Caco-2 (cell line): ENCODE results near the gene LUC7L3. TPM values are rescaled to one million over a fixed set of nuclear protein-coding genes. Genes with fewer than 3 reads are reported as not detected.
"Not testable (repeated sequence)": the region's sequence is repeated elsewhere in the genome, so short reads cannot be mapped to it uniquely, and the experiment has no call there.

Experiments used
- BruUV-seq: library from RNA; stranded (reverse); fragments of 400-500 nt; replicated peaks from 2 replicates; lab custom pipeline; 2021; lab: Mats Ljungman, UMichigan
- CTCF ChIA-PET: fragments of 300-600 bp; sonication (Branson Sonifier 250); formaldehyde crosslinking; loops from one replicate; lab custom pipeline; 2022; ENCODE audit warnings: antibody characterized with exemption; lab: Charles Lee
- POLR2A ChIA-PET: fragments of 300-600 bp; sonication (Branson Sonifier 250); formaldehyde crosslinking; loops from one replicate; lab custom pipeline; 2022; ENCODE audit warnings: antibody characterized with exemption; lab: Charles Lee
- DNase-seq, 2 experiments: peaks; one replicate each; pipeline versions ENCODE4 v3.0.0 to v3.0.0-alpha.2; 2020 to 2022
- H3K27me3 ChIP-seq: replicated peaks from 2 replicates; pipeline ENCODE4 v1.6.0; 2011; ENCODE audit warnings: low read length; ENCODE audit not compliant: control insufficient read depth, insufficient read depth
- H3K36me3 ChIP-seq: 2 replicates; pipeline ENCODE4 v1.5.1; 2011; ENCODE audit warnings: low read length; ENCODE audit not compliant: control insufficient read depth, insufficient read depth
- H3K4me1 ChIP-seq: fragments of 250-450 bp; sonication (Bioruptor Pico); 2 replicates; pipeline ENCODE4 v1.5.1; 2020; ENCODE audit warnings: mild to moderate bottlenecking
- H3K4me3 ChIP-seq: 2 replicates; pipeline ENCODE4 v1.5.1; 2011; ENCODE audit warnings: low read depth, mild to moderate bottlenecking, control low read depth, low read length
- H3K9me3 ChIP-seq: fragments of 250-450 bp; sonication (Bioruptor Pico); 2 replicates; pipeline ENCODE4 v1.5.1; 2020; ENCODE audit warnings: mild to moderate bottlenecking, moderate library complexity
- H3K27ac Mint-ChIP-seq: one replicate; pipeline ENCODE4 v1.8.0; 2022; ENCODE audit warnings: mixed read lengths; ENCODE audit not compliant: unreplicated experiment
- H3K27me3 Mint-ChIP-seq: one replicate; pipeline ENCODE4 v1.8.0; 2022; ENCODE audit warnings: mixed read lengths; ENCODE audit not compliant: insufficient read depth, unreplicated experiment
- H3K36me3 Mint-ChIP-seq: one replicate; pipeline ENCODE4 v1.8.0; 2022; ENCODE audit warnings: mild to moderate bottlenecking, mixed read lengths; ENCODE audit not compliant: insufficient read depth, unreplicated experiment
- H3K4me1 Mint-ChIP-seq: one replicate; pipeline ENCODE4 v1.8.0; 2022; ENCODE audit warnings: low read depth, mixed read lengths; ENCODE audit not compliant: unreplicated experiment
- H3K4me3 Mint-ChIP-seq: one replicate; pipeline ENCODE4 v1.8.0; 2022; ENCODE audit warnings: mild to moderate bottlenecking, moderate library complexity, mixed read lengths; ENCODE audit not compliant: unreplicated experiment
- H3K9me3 Mint-ChIP-seq: one replicate; pipeline ENCODE4 v1.8.0; 2022; ENCODE audit warnings: mixed read lengths; ENCODE audit not compliant: unreplicated experiment
- intact Hi-C: fragments of 100-400 bp; cut with micrococcal nuclease; formaldehyde crosslinking; loops from one replicate; pipeline ENCODE4 v1.10.0; 2022; ENCODE audit not compliant: unreplicated experiment
- total RNA-seq: library from RNA; stranded (reverse); gene quantifications from 2 replicates; pipeline ENCODE4 v1.2.3, GENCODE V29; 2022
- TF ChIP-seq, protein P1 (sequence below), 2 experiments: fragments of 200-600 bp in 1 of 2; IDR thresholded peaks; 1 replicate in 1 of 2; 2 replicates in 1 of 2; pipeline versions ENCODE4 v1.5.1 to v1.8.0; 2011 to 2022; ENCODE audit warnings: antibody characterized with exemption in 1 of 2, control low read depth in 1 of 2, inconsistent platforms in 1 of 2, low read depth in 1 of 2, low read length in 1 of 2, mild to moderate bottlenecking in 1 of 2, moderate library complexity in 1 of 2; ENCODE audit not compliant: insufficient read depth in 1 of 2, severe bottlenecking in 1 of 2, unreplicated experiment in 1 of 2

LUC7L3 gene
- total RNA-seq, 1 experiment from 2014 or later = 287 TPM

DNA sequence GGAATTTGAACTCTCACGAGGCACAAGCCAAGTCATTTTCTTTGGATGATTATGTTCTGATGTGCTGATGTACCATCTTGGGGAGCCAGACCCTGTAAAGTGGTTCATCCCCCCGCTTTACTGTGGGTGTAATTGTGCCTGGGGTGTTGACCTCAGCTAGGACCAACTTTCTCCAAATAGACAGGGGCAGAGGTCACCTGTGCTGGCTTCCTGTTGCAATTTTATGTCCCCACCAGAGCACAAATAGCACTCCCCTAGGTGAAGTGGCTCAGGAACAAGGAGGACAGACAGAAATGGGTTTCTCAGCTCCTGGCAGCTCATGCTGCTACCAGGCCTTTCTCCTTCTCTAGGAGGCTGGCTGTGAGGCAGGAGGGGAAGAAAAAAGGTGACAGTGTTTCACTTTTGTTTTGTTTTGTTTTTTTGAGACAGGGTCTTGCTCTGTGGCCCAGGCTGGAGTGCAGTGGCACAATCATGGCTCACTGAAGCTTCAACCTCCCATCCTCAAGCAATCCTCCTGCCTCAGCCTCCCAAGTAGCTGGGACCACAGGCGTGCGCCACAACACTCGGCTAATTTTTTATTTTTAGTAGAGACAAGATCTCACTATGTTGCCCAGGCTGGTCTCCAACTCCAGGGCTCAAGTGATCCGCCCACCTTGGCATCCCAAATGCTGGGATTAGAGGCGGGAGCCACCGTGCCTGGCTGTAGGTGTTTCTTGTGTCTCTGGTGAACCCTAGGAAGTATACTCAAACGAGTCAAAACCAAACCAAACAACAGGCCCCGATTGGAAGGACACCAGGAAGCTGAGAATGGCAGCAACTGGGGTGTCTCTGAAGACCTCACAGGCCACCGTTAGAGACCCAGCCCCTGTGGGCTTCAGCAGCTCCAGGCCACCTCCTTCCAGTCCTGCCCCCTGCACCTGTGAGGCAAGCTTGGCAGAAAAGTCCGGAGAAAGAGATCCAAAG lies 83.5 kb downstream of the LUC7L3 start:
- POLR2A ChIA-PET = interaction anchor here (1.1 kb wide), 1 partner anchor 129 kb away, joined by 4 read pairs; no protein-coding TSS in a partner anchor
- H3K9me3 Mint-ChIP-seq = no peaks in the 10 kb centered on the region
- Histone ChIP-seq H3K4me1 (peaks cover 10% of the 10 kb centered on the region; the same call in 1 of the 2 replicates), H3K9me3 (no peaks in the 10 kb centered on the region), H3K36me3 (no peaks in the 10 kb centered on the region), H3K27me3 (no peaks in the 10 kb centered on the region), H3K4me3 (no peak overlapping the region)
- no peak overlapping the region for H3K27ac Mint-ChIP-seq
- intact Hi-C loops = no loop called here
- H3K36me3 Mint-ChIP-seq = no peaks in the 10 kb centered on the region
- no peaks in the 10 kb centered on the region for H3K27me3 Mint-ChIP-seq
- CTCF ChIA-PET = interaction anchor here (0.6 to 2.4 kb wide), 3 partner anchors 20 to 130 kb away, joined by 4 to 30 read pairs (median 9); no protein-coding TSS in a partner anchor
- no TSS peak for BruUV-seq
- TF ChIP-seq, protein P1, sequence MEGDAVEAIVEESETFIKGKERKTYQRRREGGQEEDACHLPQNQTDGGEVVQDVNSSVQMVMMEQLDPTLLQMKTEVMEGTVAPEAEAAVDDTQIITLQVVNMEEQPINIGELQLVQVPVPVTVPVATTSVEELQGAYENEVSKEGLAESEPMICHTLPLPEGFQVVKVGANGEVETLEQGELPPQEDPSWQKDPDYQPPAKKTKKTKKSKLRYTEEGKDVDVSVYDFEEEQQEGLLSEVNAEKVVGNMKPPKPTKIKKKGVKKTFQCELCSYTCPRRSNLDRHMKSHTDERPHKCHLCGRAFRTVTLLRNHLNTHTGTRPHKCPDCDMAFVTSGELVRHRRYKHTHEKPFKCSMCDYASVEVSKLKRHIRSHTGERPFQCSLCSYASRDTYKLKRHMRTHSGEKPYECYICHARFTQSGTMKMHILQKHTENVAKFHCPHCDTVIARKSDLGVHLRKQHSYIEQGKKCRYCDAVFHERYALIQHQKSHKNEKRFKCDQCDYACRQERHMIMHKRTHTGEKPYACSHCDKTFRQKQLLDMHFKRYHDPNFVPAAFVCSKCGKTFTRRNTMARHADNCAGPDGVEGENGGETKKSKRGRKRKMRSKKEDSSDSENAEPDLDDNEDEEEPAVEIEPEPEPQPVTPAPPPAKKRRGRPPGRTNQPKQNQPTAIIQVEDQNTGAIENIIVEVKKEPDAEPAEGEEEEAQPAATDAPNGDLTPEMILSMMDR (IDR thresholded peaks at IDR 0.05; ENCODE audit: insufficient read depth in 1 of 2, low read depth in 1 of 2, low read length in 1 of 2, severe bottlenecking in 1 of 2, unreplicated experiment in 1 of 2) = no peak
- H3K4me3 Mint-ChIP-seq = no peak overlapping the region
- H3K4me1 Mint-ChIP-seq = peaks cover 16% of the 10 kb centered on the region
- no peak for DNase-seq

DNA sequence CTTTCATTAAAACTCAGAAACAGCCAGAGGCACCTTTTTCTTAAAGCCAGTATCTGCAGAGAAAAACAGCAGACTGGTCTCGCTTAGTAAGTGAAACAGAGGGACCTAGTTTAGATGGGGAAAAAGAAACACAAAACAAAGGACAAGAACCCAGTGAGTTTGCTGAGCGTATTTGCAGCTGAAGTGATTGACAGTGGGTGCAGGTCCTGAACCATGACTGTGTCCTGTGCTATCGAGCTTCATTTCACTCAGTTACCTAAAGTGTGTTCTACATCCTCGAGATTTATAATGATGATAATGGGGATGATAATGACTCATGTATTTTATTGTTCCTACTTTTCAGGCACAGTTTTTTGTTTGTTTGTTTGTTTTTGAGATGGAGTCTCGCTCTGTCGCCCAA lies 84.3 kb downstream of the LUC7L3 start:
- Mint-ChIP-seq H3K27ac (no peak overlapping the region), H3K36me3 (no peaks in the 10 kb centered on the region), H3K4me1 (peaks cover 16% of the 10 kb centered on the region), H3K9me3 (no peaks in the 10 kb centered on the region), H3K4me3 (no peak overlapping the region), H3K27me3 (no peaks in the 10 kb centered on the region)
- no TSS peak for BruUV-seq
- Histone ChIP-seq H3K27me3 (no peaks in the 10 kb centered on the region), H3K4me1 (peaks cover 10% of the 10 kb centered on the region; the same call in 1 of the 2 replicates), H3K4me3 (no peak overlapping the region), H3K9me3 (no peaks in the 10 kb centered on the region), H3K36me3 (no peaks in the 10 kb centered on the region)
- TF ChIP-seq, protein P1 (IDR thresholded peaks at IDR 0.05; ENCODE audit: insufficient read depth in 1 of 2, low read depth in 1 of 2, low read length in 1 of 2, severe bottlenecking in 1 of 2, unreplicated experiment in 1 of 2) = no peak
- DNase-seq = no peak
- ChIA-PET CTCF (interaction anchor here (0.6 to 2.4 kb wide), 2 partner anchors 20 to 63 kb away, joined by 3 to 30 read pairs; no protein-coding TSS in a partner anchor), POLR2A (interaction anchor here (1.1 kb wide), 1 partner anchor 128 kb away, joined by 4 read pairs; no protein-coding TSS in a partner anchor)
- intact Hi-C loops = no loop called here

DNA sequence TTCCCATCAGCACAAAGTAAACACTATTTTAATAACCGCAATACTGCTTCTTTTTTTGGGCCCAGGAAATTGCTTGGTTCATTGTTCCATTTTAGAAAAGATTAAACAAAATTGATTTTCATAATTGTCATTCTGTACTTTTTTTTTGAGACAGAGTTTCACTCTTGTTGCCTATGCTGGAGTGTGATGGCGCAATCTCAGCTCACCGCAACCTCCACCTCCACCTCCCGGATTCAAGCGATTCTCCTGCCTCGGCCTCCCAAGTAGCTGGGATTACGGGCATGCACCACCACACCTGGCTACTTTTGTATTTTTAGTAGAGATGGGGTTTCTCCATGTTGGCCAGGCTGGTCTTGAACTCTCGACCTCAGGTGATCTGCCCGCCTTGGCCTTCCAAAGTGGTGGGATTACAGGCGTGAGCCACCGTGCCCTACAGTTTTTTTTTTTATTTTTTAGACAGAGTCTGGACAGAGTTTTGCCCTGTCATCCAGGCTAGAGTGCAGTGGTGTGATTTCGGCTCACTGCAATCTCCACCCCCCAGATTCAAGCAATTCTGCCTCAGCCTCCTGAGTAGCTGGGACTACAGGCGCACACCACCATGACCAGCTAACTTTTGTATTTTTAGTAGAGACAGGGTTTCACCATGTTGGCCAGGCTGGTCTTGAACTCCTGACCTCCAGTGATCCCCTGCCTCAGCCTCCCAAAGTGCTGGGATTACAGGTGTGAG lies 85.5 kb downstream of the LUC7L3 start:
- H3K36me3 ChIP-seq, H3K4me3 ChIP-seq, H3K27me3 ChIP-seq, intact Hi-C loops, H3K4me1 ChIP-seq, H3K4me1 Mint-ChIP-seq, H3K4me3 Mint-ChIP-seq, DNase-seq, H3K9me3 Mint-ChIP-seq, H3K27me3 Mint-ChIP-seq, BruUV-seq, H3K27ac Mint-ChIP-seq, H3K36me3 Mint-ChIP-seq, H3K9me3 ChIP-seq, POLR2A ChIA-PET: not testable (repeated sequence)
- CTCF ChIA-PET = interaction anchor here (1.3 kb wide), 1 partner anchor 149 kb away, joined by 3 read pairs; no protein-coding TSS in a partner anchor
